ENCODE data around the gene CTNNBL1. TPM values are rescaled to one million over a fixed set of nuclear protein-coding genes. Genes with fewer than 3 reads are reported as not detected.

CTNNBL1 gene
- total RNA-seq, 4 donors from 2014 or later = 40.4 to 54.3 (median 44.7) TPM

GRCh38 chr20:37901240-37901639 lies 207.4 kb downstream of the CTNNBL1 start:
- no peak for TF ChIP-seq POLR2AphosphoS5 (IDR thresholded peaks at IDR 0.05)
- no peak for TF ChIP-seq EP300 (IDR thresholded peaks at IDR 0.05)
- no peak for TF ChIP-seq POLR2A (IDR thresholded peaks at IDR 0.05; ENCODE audit: low read depth)
- TF ChIP-seq CTCF (IDR thresholded peaks at IDR 0.05) = no peak
- DNase-seq (ENCODE audit: extremely low spot score) = no peak
- 38% methylated on average over 18 of the region's 18 CpGs for WGBS
- no peaks in the 10 kb centered on the region for H3K9me3 ChIP-seq
- no peak overlapping the region for H3K27ac ChIP-seq (replicated peaks in 1 of 4)
- H3K27me3 ChIP-seq = peaks cover 0 to 47% (median 1%) of the 10 kb centered on the region in 4 donors
- intact Hi-C loops (cut with DNase I) = loop anchor here (5.0 kb wide), 1 partner anchor 91 kb away; no protein-coding TSS in a partner anchor
- H3K4me1 ChIP-seq = peaks cover 16 to 74% (median 67%) of the 10 kb centered on the region in 4 donors
- no peak overlapping the region for H3K4me3 ChIP-seq
- no peaks in the 10 kb centered on the region for H3K36me3 ChIP-seq

- 18% methylated on average over 19 of the region's 38 CpGs for WGBS
- peak; percentile 36 to 53 (median 42) for TF ChIP-seq CTCF (IDR thresholded peaks at IDR 0.05)
- TF ChIP-seq POLR2AphosphoS5 (IDR thresholded peaks at IDR 0.05) = no peak
- no peak for TF ChIP-seq POLR2A (IDR thresholded peaks at IDR 0.05; ENCODE audit: low read depth)
- TF ChIP-seq EP300 (IDR thresholded peaks at IDR 0.05) = no peak
- Histone ChIP-seq H3K9me3 (no peaks in the 10 kb centered on the region), H3K27me3 (peaks cover 0 to 47% (median 1%) of the 10 kb centered on the region in 4 donors), H3K4me1 (peaks cover 12 to 76% (median 67%) of the 10 kb centered on the region in 4 donors), H3K27ac (replicated peaks in 1 of 4) (no peak overlapping the region), H3K36me3 (no peaks in the 10 kb centered on the region), H3K4me3 (peak overlapping the region; percentile 58 to 66 (median 59))
- intact Hi-C loops (cut with DNase I) = loop anchor here (5.0 kb wide), 1 partner anchor 90 kb away; no protein-coding TSS in a partner anchor
- DNase-seq (ENCODE audit: extremely low spot score) = no peak
These were observed 208.0 kb downstream of the CTNNBL1 start for GRCh38 chr20:37901654-37902503.

- TF ChIP-seq POLR2A (IDR thresholded peaks at IDR 0.05; ENCODE audit: low read depth) (no peak), POLR2AphosphoS5 (IDR thresholded peaks at IDR 0.05) (no peak), EP300 (IDR thresholded peaks at IDR 0.05) (no peak), CTCF (IDR thresholded peaks at IDR 0.05) (no peak)
- no peaks in the 10 kb centered on the region for H3K9me3 ChIP-seq
- intact Hi-C loops (cut with DNase I) = loop anchor here (5.0 kb wide), 1 partner anchor 90 kb away; no protein-coding TSS in a partner anchor
- H3K36me3 ChIP-seq = no peaks in the 10 kb centered on the region
- WGBS = 4% methylated on average over 18 of the region's 71 CpGs
- peak within 1 kb of the TSS; percentile 40 to 68 (median 62) for H3K27ac ChIP-seq (replicated peaks in 1 of 4)
- peak within 1 kb of the TSS; percentile 58 to 66 (median 59) for H3K4me3 ChIP-seq
- no peak for DNase-seq (ENCODE audit: extremely low spot score)
- H3K27me3 ChIP-seq = peaks cover 0 to 47% (median 1%) of the 10 kb centered on the region in 4 donors
- peaks cover 7 to 76% (median 68%) of the 10 kb centered on the region in 4 donors for H3K4me1 ChIP-seq
These were observed 208.9 kb downstream of the CTNNBL1 start, which contains the start of gene VSTM2L for GRCh38 chr20:37902504-37903313. Gene VSTM2L, plus strand, starts transcription at chr20:37903127. Its CDS starts 224 bp downstream, at chr20:37903351.

GRCh38 chr20:37903317-37904007 lies 209.6 kb downstream of the CTNNBL1 start:
- H3K4me1 ChIP-seq = peaks cover 7 to 75% (median 66%) of the 10 kb centered on the region in 4 donors
- peak overlapping the region; percentile 58 to 66 (median 59) for H3K4me3 ChIP-seq
- intact Hi-C loops (cut with DNase I) = loop anchor here (5.0 kb wide), 1 partner anchor 89 kb away; no protein-coding TSS in a partner anchor
- WGBS = 62% methylated on average over 26 of the region's 67 CpGs
- H3K27ac ChIP-seq (replicated peaks in 1 of 4) = peak overlapping the region; percentile 40 to 68 (median 62)
- H3K9me3 ChIP-seq = no peaks in the 10 kb centered on the region
- no peaks in the 10 kb centered on the region for H3K36me3 ChIP-seq
- no peak for DNase-seq (ENCODE audit: extremely low spot score)
- H3K27me3 ChIP-seq = peaks cover 0 to 47% (median 1%) of the 10 kb centered on the region in 4 donors
- TF ChIP-seq POLR2A (IDR thresholded peaks at IDR 0.05; ENCODE audit: low read depth) (no peak), CTCF (IDR thresholded peaks at IDR 0.05) (peak in 2 of 3 experiments; percentile 10 to 33)

Measured in esophagus muscularis mucosa (tissue), 4 donors.